ENCODE data around the gene ATP2B3. TPM values are rescaled to one million over a fixed set of nuclear protein-coding genes. Genes with fewer than 3 reads are reported as not detected.

The ATP2B3 gene
- polyA plus RNA-seq, 1 donor (not counting 4 experiments of a cell fraction or from before 2014, with no cell fraction given): not detected

DNA sequence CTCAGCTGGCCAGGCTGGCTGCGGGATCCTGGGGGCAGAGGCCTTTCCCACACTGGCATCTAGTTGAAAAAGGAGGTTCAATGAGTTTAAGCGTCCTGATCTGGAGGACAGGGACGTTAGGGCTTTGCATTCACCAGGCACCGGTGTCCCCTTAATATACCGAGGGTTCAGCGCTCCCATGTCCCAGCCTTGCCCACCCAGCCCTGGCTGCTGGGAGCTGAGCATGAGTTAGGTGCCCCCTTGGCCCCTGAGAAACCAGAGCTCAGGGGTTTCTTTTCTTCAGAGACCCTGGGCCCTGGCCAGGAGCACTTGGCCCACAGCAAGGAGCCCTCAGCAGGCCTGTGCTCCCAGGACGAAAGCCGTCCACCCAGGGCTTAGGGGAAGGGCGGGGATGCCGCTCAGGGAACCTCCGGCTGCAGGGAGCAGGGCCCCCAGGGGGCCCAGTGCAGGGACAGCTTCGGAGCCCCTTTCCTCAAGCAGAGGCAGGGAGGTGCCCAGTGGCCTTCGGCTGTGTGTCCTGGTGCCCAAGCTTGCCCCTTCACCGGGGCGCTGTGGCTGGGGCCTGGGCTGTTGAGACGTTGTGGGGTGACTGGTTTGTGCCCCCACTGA, 108.7 kb downstream of the ATP2B3 start:
- H3K27ac ChIP-seq (ENCODE audit: control insufficient read depth, insufficient read depth, low read length): no peak overlapping the region
- TF ChIP-seq EZH2 (IDR thresholded peaks at IDR 0.05; ENCODE audit: low read length) (no peak), CTCF (optimal IDR thresholded peaks at IDR 0.05 in 1 of 3, IDR thresholded peaks at IDR 0.05 in 1 of 3, conservative IDR thresholded peaks at IDR 0.05 in 1 of 3; ENCODE audit: extremely low read depth in 1 of 3, insufficient read depth in 2 of 3, low read length in 3 of 3) (no peak)
- no peaks in the 10 kb centered on the region for H3K4me1 ChIP-seq (ENCODE audit: control insufficient read depth, extremely low read depth, insufficient read depth, low read length)
- DNase-seq (ENCODE audit: low read depth, low spot score) (no peak), FAIRE-seq (no peak)
- H3K4me3 ChIP-seq (ENCODE audit: control insufficient read depth in 2 of 3, extremely low read depth in 1 of 3, insufficient read depth in 2 of 3, low read depth in 1 of 3, low read length in 3 of 3): no peak overlapping the region
- dilution Hi-C loops (cut with MboI; ENCODE audit: extremely low pct_ligation_motif_present, low sequenced_read_pairs): no loop called here
- H3K9me3 ChIP-seq (ENCODE audit: control insufficient read depth, low read depth, low read length): no peaks in the 10 kb centered on the region
- H3K79me2 ChIP-seq (ENCODE audit: control insufficient read depth, insufficient read depth, low read length): no peaks in the 10 kb centered on the region
- H2AFZ ChIP-seq (ENCODE audit: control insufficient read depth, low read length): no peak overlapping the region
- H3K9ac ChIP-seq (ENCODE audit: control insufficient read depth, extremely low read depth, insufficient read depth, low read length): no peak overlapping the region
- H3K4me2 ChIP-seq (ENCODE audit: control insufficient read depth, extremely low read depth, insufficient read depth, low read depth, low read length): no peak overlapping the region
- H3K36me3 ChIP-seq (ENCODE audit: control insufficient read depth in 2 of 2, extremely low read depth in 1 of 2, insufficient read depth in 2 of 2, low read length in 2 of 2): no peaks in the 10 kb centered on the region
- H4K20me1 ChIP-seq (ENCODE audit: control insufficient read depth, extremely low read depth, insufficient read depth, low read length): no peaks in the 10 kb centered on the region
- no peaks in the 10 kb centered on the region for H3K9me1 ChIP-seq (ENCODE audit: control insufficient read depth, extremely low read depth, insufficient read depth, low read length)
- H3K27me3 ChIP-seq (ENCODE audit: control insufficient read depth, extremely low read depth, insufficient read depth, low read length): no peaks in the 10 kb centered on the region

GRCh38 chrX:153626863-153627674, 109.6 kb downstream of the ATP2B3 start:
- dilution Hi-C loops (cut with MboI; ENCODE audit: extremely low pct_ligation_motif_present, low sequenced_read_pairs): no loop called here
- H2AFZ ChIP-seq (ENCODE audit: control insufficient read depth, low read length): no peak overlapping the region
- no peak overlapping the region for H3K4me2 ChIP-seq (ENCODE audit: control insufficient read depth, extremely low read depth, insufficient read depth, low read depth, low read length)
- H3K9me1 ChIP-seq (ENCODE audit: control insufficient read depth, extremely low read depth, insufficient read depth, low read length): no peaks in the 10 kb centered on the region
- no peak for FAIRE-seq
- H3K9me3 ChIP-seq (ENCODE audit: control insufficient read depth, low read depth, low read length): peaks cover 1% of the 10 kb centered on the region
- H3K79me2 ChIP-seq (ENCODE audit: control insufficient read depth, insufficient read depth, low read length): no peaks in the 10 kb centered on the region
- H3K4me1 ChIP-seq (ENCODE audit: control insufficient read depth, extremely low read depth, insufficient read depth, low read length): no peaks in the 10 kb centered on the region
- TF ChIP-seq CTCF (optimal IDR thresholded peaks at IDR 0.05 in 1 of 3, IDR thresholded peaks at IDR 0.05 in 1 of 3, conservative IDR thresholded peaks at IDR 0.05 in 1 of 3; ENCODE audit: extremely low read depth in 1 of 3, insufficient read depth in 2 of 3, low read length in 3 of 3) (no peak), EZH2 (IDR thresholded peaks at IDR 0.05; ENCODE audit: low read length) (no peak)
- no peak overlapping the region for H3K27ac ChIP-seq (ENCODE audit: control insufficient read depth, insufficient read depth, low read length)
- no peak overlapping the region for H3K9ac ChIP-seq (ENCODE audit: control insufficient read depth, extremely low read depth, insufficient read depth, low read length)
- DNase-seq (ENCODE audit: low read depth, low spot score): no peak
- H3K27me3 ChIP-seq (ENCODE audit: control insufficient read depth, extremely low read depth, insufficient read depth, low read length): no peaks in the 10 kb centered on the region
- H3K36me3 ChIP-seq (ENCODE audit: control insufficient read depth in 2 of 2, extremely low read depth in 1 of 2, insufficient read depth in 2 of 2, low read length in 2 of 2): no peaks in the 10 kb centered on the region
- no peak overlapping the region for H3K4me3 ChIP-seq (ENCODE audit: control insufficient read depth in 2 of 3, extremely low read depth in 1 of 3, insufficient read depth in 2 of 3, low read depth in 1 of 3, low read length in 3 of 3)
- no peaks in the 10 kb centered on the region for H4K20me1 ChIP-seq (ENCODE audit: control insufficient read depth, extremely low read depth, insufficient read depth, low read length)

Measured in keratinocyte (primary cell).